Hepatic stellate cell (primary cell): ENCODE data around the gene POTEH.
"Not testable (repeated sequence)": the region's sequence is repeated elsewhere in the genome, so short reads cannot be mapped to it uniquely, and the experiment has no call there.

Source experiments
- DNase-seq: peaks from one replicate; pipeline ENCODE4 v3.0.0; 2011; ENCODE audit warnings: low spot score

POTEH gene

DNA sequence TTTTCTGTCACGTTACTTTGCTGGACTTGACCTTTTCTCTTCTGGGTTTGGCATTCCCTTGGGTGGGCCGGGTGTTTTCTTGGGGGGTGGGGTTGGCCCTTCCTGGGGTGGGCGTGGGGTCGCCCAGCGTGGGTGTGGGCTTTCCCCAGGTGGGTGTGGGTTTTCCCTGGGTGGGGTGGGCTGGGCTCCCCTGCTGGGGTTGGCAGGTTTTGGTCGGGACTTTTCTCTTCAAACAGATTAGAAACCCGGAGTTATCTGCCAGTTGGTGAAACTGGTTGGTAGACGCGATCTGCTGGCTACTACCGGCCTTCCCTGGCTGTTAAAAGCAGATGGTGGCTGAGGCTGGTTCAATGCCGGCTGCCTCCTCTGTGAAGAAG, at the start of gene POTEH:
Gene POTEH, plus strand, starts transcription at position 278 of the 377 bp plus-strand sequence. Its CDS starts 52 bp downstream, at position 330.
- DNase-seq: not testable (repeated sequence)

DNA sequence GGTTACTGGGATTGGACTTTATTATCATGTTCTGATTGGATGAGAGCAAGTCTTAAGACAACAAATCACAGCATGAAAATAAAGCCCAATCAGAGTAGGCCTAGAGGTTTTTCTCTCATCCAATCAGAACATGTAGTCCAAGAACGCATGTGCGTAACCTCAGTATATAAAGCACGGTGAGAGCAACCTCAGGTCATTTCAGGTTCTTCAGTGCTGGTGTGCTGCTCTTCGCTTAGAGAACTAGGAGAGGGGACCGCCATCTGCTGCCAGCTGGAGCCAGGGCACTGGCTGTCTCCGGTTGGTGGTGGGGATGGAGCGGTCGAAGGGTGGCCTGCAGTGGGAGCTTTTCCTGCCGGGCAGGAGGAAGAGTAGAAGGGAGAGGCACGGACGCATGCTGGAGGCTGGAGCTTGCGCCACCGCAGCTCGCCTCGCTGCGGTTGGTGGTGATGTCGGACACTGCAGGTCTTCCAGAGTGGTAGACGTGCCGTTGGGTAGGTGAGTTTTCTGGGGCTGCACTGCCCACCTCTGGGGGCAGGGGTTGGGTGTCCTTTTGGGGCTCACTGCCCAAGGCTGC, 47.5 kb upstream of the POTEH start:
- not testable (repeated sequence) for DNase-seq

DNA sequence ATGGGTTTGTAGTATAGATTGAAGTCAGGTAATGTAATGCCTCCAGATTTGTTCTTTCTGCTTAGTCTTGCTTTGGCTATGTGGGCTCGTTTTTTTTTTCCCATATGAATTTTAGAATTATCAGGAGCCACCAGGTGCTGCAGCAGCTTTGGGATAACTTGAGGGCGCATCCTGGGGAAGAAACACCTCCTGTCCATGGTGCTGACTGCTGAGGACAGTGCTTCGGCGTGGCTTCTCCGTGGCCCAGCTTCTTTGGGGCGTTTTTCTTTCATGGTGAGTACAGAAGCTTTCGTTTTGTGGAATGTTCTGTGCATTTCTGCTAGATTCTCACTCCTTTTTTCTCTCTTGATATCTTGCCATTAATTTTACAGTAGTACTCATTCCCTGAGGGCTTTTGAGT, 37.9 kb upstream of the POTEH start:
- not testable (repeated sequence) for DNase-seq

- not testable (repeated sequence) for DNase-seq
These were observed 37.1 kb upstream of the POTEH start for GRCh38 chr22:15652738-15653137.

- not testable (repeated sequence) for DNase-seq
These were observed 36.6 kb upstream of the POTEH start for GRCh38 chr22:15653241-15653640.

GRCh38 chr22:15661102-15661501, 28.7 kb upstream of the POTEH start:
- DNase-seq: not testable (repeated sequence)

GRCh38 chr22:15664682-15665081, 25.1 kb upstream of the POTEH start:
- not testable (repeated sequence) for DNase-seq

DNA sequence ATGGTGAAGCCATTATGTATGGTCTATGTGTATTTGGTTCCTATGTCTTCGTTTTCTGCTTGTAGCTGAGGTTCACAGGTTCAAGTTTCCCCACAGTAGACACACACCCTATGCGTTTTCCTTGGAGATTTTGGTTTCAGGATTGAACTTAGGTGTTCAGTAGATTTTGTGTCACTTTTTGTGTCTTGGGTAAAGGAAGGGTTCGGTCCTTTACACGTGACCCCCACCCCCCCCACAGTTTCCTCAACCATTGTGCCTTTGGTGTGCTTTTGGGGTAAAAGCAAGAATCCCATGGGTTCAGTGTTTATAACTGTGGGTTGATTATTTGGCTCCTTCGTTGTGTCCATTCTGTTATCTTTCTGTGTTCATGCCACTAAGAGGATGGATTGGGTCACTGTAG, 24.3 kb upstream of the POTEH start:
- not testable (repeated sequence) for DNase-seq

GRCh38 chr22:15669430-15669829, 20.4 kb upstream of the POTEH start:
- not testable (repeated sequence) for DNase-seq

- DNase-seq: not testable (repeated sequence)
These were observed 10.1 kb upstream of the POTEH start for GRCh38 chr22:15679702-15680101.

GRCh38 chr22:15684115-15684514, 5.7 kb upstream of the POTEH start:
- DNase-seq: not testable (repeated sequence)

DNA sequence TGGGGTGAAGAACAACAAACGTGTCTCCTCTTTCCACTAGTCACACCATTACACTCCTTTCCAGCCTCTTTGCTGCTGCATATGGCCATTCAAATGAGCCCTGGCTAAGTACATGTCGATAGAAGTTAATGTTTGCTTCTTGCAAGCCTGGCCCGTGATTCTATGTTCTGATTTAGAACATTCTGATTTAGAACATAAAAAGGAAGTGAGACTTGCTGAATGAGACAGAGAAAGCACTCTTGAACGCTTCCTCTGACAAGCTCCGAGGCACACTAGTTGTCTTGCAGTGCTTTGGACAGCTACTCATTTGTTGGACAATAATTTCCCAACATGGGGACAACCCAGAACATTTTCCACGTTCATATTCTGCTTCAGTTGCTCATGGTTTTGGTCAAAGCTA, 5.1 kb upstream of the POTEH start:
- DNase-seq: not testable (repeated sequence)

GRCh38 chr22:15685641-15686040, 4.2 kb upstream of the POTEH start:
- not testable (repeated sequence) for DNase-seq

DNA sequence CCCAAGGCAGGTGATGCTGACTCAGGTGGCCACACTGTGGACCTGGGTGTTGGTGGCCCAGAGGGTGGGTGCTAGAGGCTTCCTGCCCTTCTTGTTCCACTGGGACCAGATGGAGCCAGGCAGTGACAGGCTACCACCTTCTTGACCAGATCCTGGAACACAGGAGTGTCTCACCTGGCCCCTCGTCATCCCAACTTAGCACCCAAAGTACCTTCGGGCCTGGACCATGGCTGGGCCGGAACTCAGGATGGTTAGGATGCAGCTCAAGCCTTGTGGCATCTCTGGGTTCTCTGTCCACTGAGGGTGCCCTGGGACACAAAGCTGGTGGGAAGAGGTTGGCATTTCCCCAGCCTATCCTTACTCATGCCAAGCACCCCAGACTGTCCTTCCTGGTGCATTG, 2.7 kb upstream of the POTEH start:
- not testable (repeated sequence) for DNase-seq

- not testable (repeated sequence) for DNase-seq
These were observed 2.1 kb upstream of the POTEH start for GRCh38 chr22:15687676-15688075.

DNA sequence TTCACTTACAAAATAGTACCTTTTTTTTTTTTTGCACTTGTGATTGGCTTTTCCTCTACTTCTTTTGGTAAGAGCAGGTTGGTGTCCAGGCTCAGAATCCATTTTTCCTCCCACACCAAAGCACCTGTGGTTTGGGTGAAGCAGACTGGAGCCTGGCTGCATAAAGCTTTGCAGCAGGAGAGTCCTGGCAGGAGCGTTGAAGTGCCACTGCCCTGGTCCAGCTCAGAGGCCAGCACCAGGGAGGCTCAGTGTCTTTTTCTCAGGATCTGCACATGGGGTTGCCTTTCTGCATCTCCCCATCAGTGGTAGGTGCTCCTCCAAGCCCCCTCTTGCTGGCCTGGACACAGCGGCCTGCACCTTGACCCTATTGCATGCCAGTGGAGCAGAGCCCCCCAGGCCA, 1.7 kb upstream of the POTEH start:
- not testable (repeated sequence) for DNase-seq

- not testable (repeated sequence) for DNase-seq
These were observed 646 bp upstream of the POTEH start for GRCh38 chr22:15689012-15689748.

DNA sequence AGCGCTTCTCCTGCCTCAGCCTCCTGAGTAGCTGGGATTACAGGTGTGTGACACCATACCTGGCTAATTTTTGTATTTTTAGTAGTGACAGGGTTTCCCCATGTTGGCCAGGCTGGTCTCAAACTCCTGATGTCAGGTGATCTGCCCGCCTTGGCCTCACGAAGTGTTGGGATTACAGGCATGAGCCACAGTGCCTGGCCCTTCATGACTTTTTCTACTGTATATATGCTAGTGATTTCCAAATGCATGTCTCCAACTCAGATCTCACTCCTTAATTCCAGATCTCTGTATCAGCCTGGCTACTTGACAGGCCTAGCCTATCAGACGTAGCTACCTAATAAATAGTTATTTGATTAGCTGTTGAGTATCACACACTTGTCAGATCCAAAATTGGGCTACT, 23.8 kb downstream of the POTEH start:
- not testable (repeated sequence) for DNase-seq

DNA sequence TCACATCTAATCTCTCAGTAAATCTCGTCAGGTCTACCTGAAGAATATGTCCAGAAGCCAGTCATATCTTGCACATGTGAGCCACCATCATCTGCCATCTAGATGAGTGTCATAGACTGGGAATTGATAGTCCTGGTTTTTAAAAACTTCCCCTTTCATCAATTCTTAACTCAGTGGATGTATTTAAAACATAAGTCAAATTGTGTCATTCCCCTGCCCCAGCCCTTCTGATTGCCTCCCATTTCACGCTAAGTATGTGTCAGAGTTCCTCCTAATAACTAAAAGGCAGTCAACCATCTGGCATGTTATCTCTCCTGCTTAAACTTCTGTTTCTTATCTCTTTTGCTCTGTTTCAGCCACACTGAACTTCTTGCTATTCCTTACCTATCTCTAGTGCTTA, 24.3 kb downstream of the POTEH start:
- DNase-seq: not testable (repeated sequence)

DNA sequence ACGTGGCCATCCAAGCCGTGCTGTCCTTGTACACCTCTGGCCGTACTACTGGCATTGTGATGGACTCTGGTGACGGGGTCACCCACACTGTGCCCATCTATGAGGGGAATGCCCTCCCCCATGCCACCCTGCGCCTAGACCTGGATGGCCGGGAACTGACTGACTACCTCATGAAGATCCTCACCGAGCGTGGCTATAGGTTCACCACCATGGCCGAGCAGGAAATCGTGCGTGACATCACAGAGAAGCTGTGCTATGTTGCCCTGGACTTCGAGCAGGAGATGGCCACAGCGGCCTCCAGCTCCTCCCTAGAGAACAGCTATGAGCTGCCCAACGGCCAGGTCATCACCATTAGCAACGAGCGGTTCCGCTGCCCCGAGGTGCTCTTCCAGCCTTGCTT, 32.1 kb downstream of the POTEH start:
- not testable (repeated sequence) for DNase-seq

DNA sequence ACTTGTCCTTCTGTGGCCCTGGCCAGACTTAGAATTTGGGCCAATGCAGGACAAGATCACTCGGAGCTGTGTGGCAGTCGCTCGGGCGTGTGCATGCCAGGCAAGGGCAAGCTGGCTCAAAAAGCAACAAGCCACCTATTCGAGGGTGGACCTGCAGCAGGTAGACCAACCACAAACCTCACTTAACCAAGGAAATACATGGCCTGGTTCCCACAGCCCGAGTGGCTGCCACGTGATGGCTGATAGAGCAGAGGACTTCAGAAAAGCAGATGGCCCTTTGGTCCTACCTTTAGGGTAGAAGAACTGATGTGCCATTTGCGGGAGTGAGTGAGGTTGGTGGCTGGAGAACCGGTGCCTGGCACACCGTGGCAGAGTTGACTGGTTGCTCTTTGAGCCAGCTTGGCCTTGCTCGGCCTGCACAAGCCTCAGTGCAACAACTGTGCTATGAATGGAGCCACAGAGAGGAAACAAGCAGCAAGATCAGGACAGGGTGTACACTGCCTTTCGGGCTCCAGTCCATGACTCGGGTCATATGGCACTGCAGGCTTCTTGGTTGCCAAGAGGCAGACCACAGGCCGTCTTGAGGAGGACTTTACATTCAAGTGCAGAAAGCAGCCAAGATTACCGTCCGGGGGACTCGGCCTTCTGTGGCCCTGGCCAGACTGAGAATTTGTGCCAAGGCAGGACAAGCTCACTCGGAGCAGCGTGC, 39.5 kb downstream of the POTEH start:
- DNase-seq: not testable (repeated sequence)

GRCh38 chr22:15731023-15731422, 41.2 kb downstream of the POTEH start:
- not testable (repeated sequence) for DNase-seq

DNA sequence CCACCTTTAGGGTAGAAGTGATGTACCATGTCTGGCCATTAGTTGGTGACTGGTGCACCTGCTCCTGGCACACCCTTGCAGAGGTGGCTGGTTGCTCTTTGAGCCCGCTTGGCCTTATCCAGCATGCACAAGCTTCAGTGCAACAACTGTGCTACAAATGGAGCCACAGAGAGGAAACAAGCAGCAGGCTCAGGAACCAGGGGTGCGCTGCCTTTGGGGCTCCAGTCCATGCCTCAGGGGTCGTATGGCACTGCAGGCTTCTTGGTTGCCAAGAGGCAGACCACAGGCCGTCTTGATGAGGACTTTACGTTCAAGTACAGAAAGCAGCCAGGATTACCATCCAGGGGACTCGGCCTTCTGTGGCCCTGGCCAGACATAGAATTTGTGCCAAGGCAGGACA, 44.6 kb downstream of the POTEH start:
- not testable (repeated sequence) for DNase-seq
